ENCODE results near the gene COPS6.

- peak; percentile 32 to 59 for TF ChIP-seq POLR2A (IDR thresholded peaks at IDR 0.05)
- peak; percentile 81 to 96 (median 91) for TF ChIP-seq CTCF (IDR thresholded peaks at IDR 0.05)
Measured at GRCh38 chr7:100130608-100131453, 42.1 kb downstream of the COPS6 start.
